Measurements from ENCODE around the gene FBN1.

Gene FBN1

GRCh38 chr15:48592221-48592731 lies 53.2 kb downstream of the FBN1 start:
- TF ChIP-seq, protein P1, sequence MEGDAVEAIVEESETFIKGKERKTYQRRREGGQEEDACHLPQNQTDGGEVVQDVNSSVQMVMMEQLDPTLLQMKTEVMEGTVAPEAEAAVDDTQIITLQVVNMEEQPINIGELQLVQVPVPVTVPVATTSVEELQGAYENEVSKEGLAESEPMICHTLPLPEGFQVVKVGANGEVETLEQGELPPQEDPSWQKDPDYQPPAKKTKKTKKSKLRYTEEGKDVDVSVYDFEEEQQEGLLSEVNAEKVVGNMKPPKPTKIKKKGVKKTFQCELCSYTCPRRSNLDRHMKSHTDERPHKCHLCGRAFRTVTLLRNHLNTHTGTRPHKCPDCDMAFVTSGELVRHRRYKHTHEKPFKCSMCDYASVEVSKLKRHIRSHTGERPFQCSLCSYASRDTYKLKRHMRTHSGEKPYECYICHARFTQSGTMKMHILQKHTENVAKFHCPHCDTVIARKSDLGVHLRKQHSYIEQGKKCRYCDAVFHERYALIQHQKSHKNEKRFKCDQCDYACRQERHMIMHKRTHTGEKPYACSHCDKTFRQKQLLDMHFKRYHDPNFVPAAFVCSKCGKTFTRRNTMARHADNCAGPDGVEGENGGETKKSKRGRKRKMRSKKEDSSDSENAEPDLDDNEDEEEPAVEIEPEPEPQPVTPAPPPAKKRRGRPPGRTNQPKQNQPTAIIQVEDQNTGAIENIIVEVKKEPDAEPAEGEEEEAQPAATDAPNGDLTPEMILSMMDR (IDR thresholded peaks at IDR 0.05), result no peak

DNA sequence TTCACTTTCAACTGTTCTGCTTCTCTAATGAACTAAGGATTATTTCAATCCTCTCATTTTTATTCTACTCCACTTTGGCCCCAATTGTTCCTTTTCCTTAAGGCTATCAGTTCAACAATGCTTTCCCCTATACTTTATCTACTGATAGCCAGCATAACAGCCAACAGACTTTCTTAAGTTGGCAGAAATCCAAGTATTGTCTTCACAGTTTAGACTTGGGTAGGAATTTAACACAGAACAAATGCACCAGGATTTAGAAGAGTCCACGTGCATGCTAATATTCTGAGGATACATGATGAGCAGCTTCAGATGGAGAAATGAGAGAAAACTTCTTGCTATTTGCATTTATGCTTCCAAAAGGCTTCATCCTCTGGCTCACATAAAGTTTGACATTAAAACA lies 54.8 kb downstream of the FBN1 start:
- TF ChIP-seq, protein P1 (IDR thresholded peaks at IDR 0.05), result no peak

GRCh38 chr15:48584812-48585563 lies 60.5 kb downstream of the FBN1 start:
- TF ChIP-seq, protein P1 (IDR thresholded peaks at IDR 0.05), result no peak

DNA sequence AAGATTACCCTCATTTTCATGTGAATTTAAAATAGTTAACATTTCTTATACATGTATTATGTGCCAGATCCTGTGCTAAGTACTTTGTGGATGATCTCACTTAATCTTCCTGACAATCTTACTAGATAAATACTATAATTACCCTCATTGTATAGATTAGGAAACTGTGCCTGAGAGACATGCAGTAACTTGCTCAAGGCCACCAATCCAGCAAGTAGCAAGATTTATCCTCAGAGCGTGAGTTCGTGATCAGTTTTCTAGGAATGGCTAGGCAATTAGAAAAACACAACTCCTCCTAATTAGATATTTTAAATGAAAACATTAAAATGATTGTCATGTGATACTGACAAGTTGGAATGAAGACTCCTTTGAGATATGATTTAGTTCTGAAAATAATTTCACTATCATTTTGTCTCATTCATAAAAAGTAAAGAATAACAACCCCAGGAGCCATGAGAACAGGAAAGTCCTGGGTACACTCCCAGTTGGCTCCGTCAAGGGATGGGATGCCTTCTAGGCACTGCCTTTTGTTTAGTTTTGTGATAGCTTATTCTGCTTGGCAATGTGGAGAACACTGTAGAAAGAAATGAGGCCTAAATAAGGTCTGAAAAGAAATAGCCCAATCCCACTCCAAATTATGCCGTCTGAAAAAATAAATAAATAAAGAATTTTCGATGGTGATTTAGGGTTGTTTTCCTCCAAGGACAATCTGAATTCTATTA lies 61.3 kb downstream of the FBN1 start:
- TF ChIP-seq, protein P1 (IDR thresholded peaks at IDR 0.05), result no peak

DNA sequence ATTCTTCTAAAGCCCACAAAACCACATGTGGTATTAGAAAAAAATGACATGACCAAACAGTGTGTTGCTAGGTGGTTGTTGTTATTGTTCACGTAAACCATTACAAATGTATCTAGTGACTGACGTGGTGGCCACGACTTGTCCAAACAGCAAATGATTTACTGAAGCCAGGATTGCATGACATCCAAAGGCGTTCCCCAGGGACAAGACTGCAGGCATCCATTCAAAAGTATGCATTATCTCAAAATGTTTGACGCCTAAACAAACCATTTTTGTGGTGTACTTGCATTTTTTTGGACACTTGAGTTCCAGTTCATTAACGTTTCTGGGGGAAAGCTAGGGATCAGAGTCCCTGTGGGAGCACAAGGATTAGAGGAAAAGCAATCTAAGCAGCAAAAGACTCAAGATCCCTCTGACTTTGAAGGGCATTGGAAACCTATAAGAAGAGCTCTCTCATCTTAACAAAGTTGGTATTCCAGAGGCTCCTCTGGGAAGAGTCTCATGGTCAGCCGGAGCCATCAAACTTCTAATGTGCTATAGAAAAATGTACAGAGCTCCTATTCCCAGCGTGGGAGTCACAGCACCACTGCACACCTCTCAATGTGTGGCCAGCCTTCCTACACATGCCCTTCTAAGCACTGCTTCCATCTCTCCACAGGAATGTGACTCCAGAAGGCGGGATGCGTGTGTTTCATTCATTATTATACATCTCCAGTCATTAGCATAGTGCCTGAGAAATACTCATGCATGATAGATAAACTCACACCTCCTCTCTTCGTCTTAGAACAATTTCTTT lies 62.9 kb downstream of the FBN1 start:
- TF ChIP-seq, protein P1 (IDR thresholded peaks at IDR 0.05), result no peak

GRCh38 chr15:48581219-48581618 lies 64.3 kb downstream of the FBN1 start:
- TF ChIP-seq, protein P1 (IDR thresholded peaks at IDR 0.05), result no peak

GRCh38 chr15:48580736-48581135 lies 64.8 kb downstream of the FBN1 start:
- TF ChIP-seq, protein P1 (IDR thresholded peaks at IDR 0.05), result no peak

Data from LNCAP (cell line).